Measurements from ENCODE around the gene AKIP1. TPM values are rescaled to one million over a fixed set of nuclear protein-coding genes. Genes with fewer than 3 reads are reported as not detected.

AKIP1 gene
- polyA plus RNA-seq, 1 donor from 2014 or later, result 81.5 TPM

GRCh38 chr11:8865304-8865703 lies 45.7 kb upstream of the AKIP1 start:
- Histone ChIP-seq H4K20me1 (ENCODE audit: insufficient read depth) (no peaks in the 10 kb centered on the region), H3F3A (ENCODE audit: insufficient read depth, low read length, poor library complexity, severe bottlenecking) (no peaks in the 10 kb centered on the region), H3K9me3 (ENCODE audit: low read length) (no peaks in the 10 kb centered on the region), H3K36me3 (ENCODE audit: insufficient read depth, low read length) (no peaks in the 10 kb centered on the region), H3K27me3 (ENCODE audit: insufficient read depth, low read depth, low read length) (no peaks in the 10 kb centered on the region), H3K4me2 (ENCODE audit: low read length) (no peak overlapping the region), H3K9me2 (ENCODE audit: insufficient read depth, low read length) (no peaks in the 10 kb centered on the region), H2AFZ (ENCODE audit: low read depth, low read length) (no peak overlapping the region), H3K27ac (ENCODE audit: low read length) (no peak overlapping the region), H3K9ac (ENCODE audit: low read length) (no peak overlapping the region), H3K4me3 (ENCODE audit: low read length) (no peak overlapping the region), H3K79me2 (replicated peaks; ENCODE audit: insufficient read depth, low read length) (no peaks in the 10 kb centered on the region)
- TF ChIP-seq CTCF (IDR thresholded peaks at IDR 0.05; ENCODE audit: poor library complexity, severe bottlenecking) (no peak), EP300 (conservative IDR thresholded peaks at IDR 0.05; ENCODE audit: poor library complexity, severe bottlenecking) (no peak), EZH2 (IDR thresholded peaks at IDR 0.05; ENCODE audit: borderline replicate concordance, insufficient read depth, low read length, poor library complexity, severe bottlenecking) (no peak), MXI1 (conservative IDR thresholded peaks at IDR 0.05; ENCODE audit: poor library complexity, severe bottlenecking) (no peak), RAD21 (conservative IDR thresholded peaks at IDR 0.05) (no peak), POLR2AphosphoS5 (IDR thresholded peaks at IDR 0.05) (no peak), SMC3 (conservative IDR thresholded peaks at IDR 0.05; ENCODE audit: poor library complexity) (no peak), TAF1 (IDR thresholded peaks at IDR 0.05; ENCODE audit: low read depth) (no peak)
- TF ChIP-seq, protein P1, sequence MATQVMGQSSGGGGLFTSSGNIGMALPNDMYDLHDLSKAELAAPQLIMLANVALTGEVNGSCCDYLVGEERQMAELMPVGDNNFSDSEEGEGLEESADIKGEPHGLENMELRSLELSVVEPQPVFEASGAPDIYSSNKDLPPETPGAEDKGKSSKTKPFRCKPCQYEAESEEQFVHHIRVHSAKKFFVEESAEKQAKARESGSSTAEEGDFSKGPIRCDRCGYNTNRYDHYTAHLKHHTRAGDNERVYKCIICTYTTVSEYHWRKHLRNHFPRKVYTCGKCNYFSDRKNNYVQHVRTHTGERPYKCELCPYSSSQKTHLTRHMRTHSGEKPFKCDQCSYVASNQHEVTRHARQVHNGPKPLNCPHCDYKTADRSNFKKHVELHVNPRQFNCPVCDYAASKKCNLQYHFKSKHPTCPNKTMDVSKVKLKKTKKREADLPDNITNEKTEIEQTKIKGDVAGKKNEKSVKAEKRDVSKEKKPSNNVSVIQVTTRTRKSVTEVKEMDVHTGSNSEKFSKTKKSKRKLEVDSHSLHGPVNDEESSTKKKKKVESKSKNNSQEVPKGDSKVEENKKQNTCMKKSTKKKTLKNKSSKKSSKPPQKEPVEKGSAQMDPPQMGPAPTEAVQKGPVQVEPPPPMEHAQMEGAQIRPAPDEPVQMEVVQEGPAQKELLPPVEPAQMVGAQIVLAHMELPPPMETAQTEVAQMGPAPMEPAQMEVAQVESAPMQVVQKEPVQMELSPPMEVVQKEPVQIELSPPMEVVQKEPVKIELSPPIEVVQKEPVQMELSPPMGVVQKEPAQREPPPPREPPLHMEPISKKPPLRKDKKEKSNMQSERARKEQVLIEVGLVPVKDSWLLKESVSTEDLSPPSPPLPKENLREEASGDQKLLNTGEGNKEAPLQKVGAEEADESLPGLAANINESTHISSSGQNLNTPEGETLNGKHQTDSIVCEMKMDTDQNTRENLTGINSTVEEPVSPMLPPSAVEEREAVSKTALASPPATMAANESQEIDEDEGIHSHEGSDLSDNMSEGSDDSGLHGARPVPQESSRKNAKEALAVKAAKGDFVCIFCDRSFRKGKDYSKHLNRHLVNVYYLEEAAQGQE (IDR thresholded peaks at IDR 0.05; ENCODE audit: borderline replicate concordance), result no peak

GRCh38 chr11:8867035-8867434 lies 44.0 kb upstream of the AKIP1 start:
- Histone ChIP-seq H3K27ac (ENCODE audit: low read length) (no peak overlapping the region), H4K20me1 (ENCODE audit: insufficient read depth) (no peaks in the 10 kb centered on the region), H2AFZ (ENCODE audit: low read depth, low read length) (no peak overlapping the region), H3K9ac (ENCODE audit: low read length) (no peak overlapping the region), H3K9me2 (ENCODE audit: insufficient read depth, low read length) (no peaks in the 10 kb centered on the region), H3F3A (ENCODE audit: insufficient read depth, low read length, poor library complexity, severe bottlenecking) (no peaks in the 10 kb centered on the region), H3K9me3 (ENCODE audit: low read length) (no peaks in the 10 kb centered on the region), H3K4me3 (ENCODE audit: low read length) (no peak overlapping the region), H3K79me2 (replicated peaks; ENCODE audit: insufficient read depth, low read length) (no peaks in the 10 kb centered on the region), H3K36me3 (ENCODE audit: insufficient read depth, low read length) (no peaks in the 10 kb centered on the region), H3K27me3 (ENCODE audit: insufficient read depth, low read depth, low read length) (no peaks in the 10 kb centered on the region), H3K4me2 (ENCODE audit: low read length) (no peak overlapping the region)
- TF ChIP-seq EP300 (conservative IDR thresholded peaks at IDR 0.05; ENCODE audit: poor library complexity, severe bottlenecking) (no peak), RAD21 (conservative IDR thresholded peaks at IDR 0.05) (no peak)

Measured in neural cell (in vitro differentiated cells).